ENCODE data around the gene XPNPEP2.

- TF ChIP-seq CTCF (IDR thresholded peaks at IDR 0.05): no peak
- no peak for TF ChIP-seq POLR2A (IDR thresholded peaks at IDR 0.05)
Observed at GRCh38 chrX:129717892-129718291, 20.9 kb upstream of the XPNPEP2 start.
